NCI-H526 treated with DMSO at 0.1 percent for 48 hours (cell line): ENCODE data around the gene ACSL4.
"Not testable (repeated sequence)": the region's sequence is repeated elsewhere in the genome, so short reads cannot be mapped to it uniquely, and the experiment has no call there.

Experiments
- DNase-seq: peaks from one replicate; lab custom pipeline; 2025; lab: John Stamatoyannopoulos, UW

The ACSL4 gene

GRCh38 chrX:109732807-109733612 is at the start of gene ACSL4:
ACSL4 (minus strand) TSS chrX:109733257; CDS start chrX:109683363, 49,894 bp downstream.
- DNase-seq = peak; percentile 72

GRCh38 chrX:109777749-109778148 is 44.7 kb upstream of the ACSL4 start:
- DNase-seq = no peak

- no peak for DNase-seq
Observed at GRCh38 chrX:109776986-109777385, 43.9 kb upstream of the ACSL4 start.

- DNase-seq = no peak
Observed at GRCh38 chrX:109776432-109776831, 43.4 kb upstream of the ACSL4 start.

GRCh38 chrX:109775386-109775785 is 42.3 kb upstream of the ACSL4 start:
- DNase-seq = no peak

GRCh38 chrX:109774706-109775105 is 41.6 kb upstream of the ACSL4 start:
- DNase-seq = no peak

GRCh38 chrX:109774136-109774535 is 41.1 kb upstream of the ACSL4 start:
- DNase-seq = no peak

GRCh38 chrX:109773374-109773773 is 40.3 kb upstream of the ACSL4 start:
- no peak for DNase-seq

GRCh38 chrX:109770780-109771179 is 37.7 kb upstream of the ACSL4 start:
- no peak for DNase-seq

- DNase-seq = no peak
Observed at GRCh38 chrX:109760922-109761250, 27.8 kb upstream of the ACSL4 start.

- no peak for DNase-seq
Observed at GRCh38 chrX:109760209-109760921, 27.3 kb upstream of the ACSL4 start.

GRCh38 chrX:109753256-109753655 is 20.2 kb upstream of the ACSL4 start:
- DNase-seq = no peak

GRCh38 chrX:109751698-109752097 is 18.6 kb upstream of the ACSL4 start:
- no peak for DNase-seq

- DNase-seq = no peak
Observed at GRCh38 chrX:109749207-109749606, 16.1 kb upstream of the ACSL4 start.

GRCh38 chrX:109747681-109748080 is 14.6 kb upstream of the ACSL4 start:
- no peak for DNase-seq

GRCh38 chrX:109742722-109743121 is 9.7 kb upstream of the ACSL4 start:
- DNase-seq = no peak

GRCh38 chrX:109740896-109741295 is 7.8 kb upstream of the ACSL4 start:
- DNase-seq = not testable (repeated sequence)

- no peak for DNase-seq
Observed at GRCh38 chrX:109740433-109740809, 7.4 kb upstream of the ACSL4 start.

GRCh38 chrX:109739625-109740432 is 6.8 kb upstream of the ACSL4 start:
- no peak for DNase-seq

- DNase-seq = no peak
Observed at GRCh38 chrX:109735202-109735744, 2.2 kb upstream of the ACSL4 start.

- DNase-seq = no peak
Observed at GRCh38 chrX:109733613-109734083, 591 bp upstream of the ACSL4 start.
